ENCODE measurements around the gene AVPI1. TPM values are rescaled to one million over a fixed set of nuclear protein-coding genes. Genes with fewer than 3 reads are reported as not detected.
A peak's percentile ranks its signal among the peaks of the same experiment; 100 is the strongest.

AVPI1 gene
- total RNA-seq, 1 donor from 2014 or later = 2.6 TPM

DNA sequence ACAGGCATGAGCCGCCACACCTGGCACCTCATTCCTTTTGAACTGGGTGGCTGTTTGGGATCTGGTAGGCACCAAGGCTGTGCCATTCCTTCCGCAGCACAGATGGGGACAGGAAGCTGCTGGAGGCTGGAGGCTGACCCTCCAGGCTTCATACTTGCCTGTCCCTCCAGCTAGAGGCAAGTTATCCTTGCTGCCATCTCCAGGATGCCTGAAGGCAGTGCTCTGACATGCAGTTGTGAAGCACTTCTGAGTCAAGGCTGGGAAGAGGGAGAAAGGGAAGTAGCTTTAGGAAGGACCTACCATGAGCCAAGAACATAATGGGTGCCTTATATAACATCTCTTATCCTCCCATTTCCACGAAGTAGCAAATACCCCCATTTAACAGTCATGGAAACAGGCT is 36.0 kb upstream of the AVPI1 start:
- no peaks in the 10 kb centered on the region for H3K27me3 ChIP-seq
- H3K27me3 Mint-ChIP-seq (ENCODE audit: insufficient read depth, low read depth) = peaks cover 6% of the 10 kb centered on the region
- H3K9me3 ChIP-seq (ENCODE audit: low read depth) = no peaks in the 10 kb centered on the region
- peaks cover 16% of the 10 kb centered on the region for H3K4me1 Mint-ChIP-seq
- H3K27ac ChIP-seq = no peak overlapping the region
- H3K4me1 ChIP-seq = peaks cover 21% of the 10 kb centered on the region
- no peaks in the 10 kb centered on the region for H3K9me3 Mint-ChIP-seq
- H3F3A ChIP-seq (ENCODE audit: low read depth) = peaks cover 19% of the 10 kb centered on the region
- H3K4me3 ChIP-seq = no peak overlapping the region
- H3K36me3 ChIP-seq = no peaks in the 10 kb centered on the region
- no peak for DNase-seq (ENCODE audit: low spot score)
- no peak overlapping the region for H3K27ac Mint-ChIP-seq
- H3K4me2 ChIP-seq = no peak overlapping the region
- H3K36me3 Mint-ChIP-seq = peaks cover under 1% of the 10 kb centered on the region
- no peaks in the 10 kb centered on the region for H4K20me1 ChIP-seq (ENCODE audit: low read depth)
- no peak overlapping the region for H3K4me3 Mint-ChIP-seq
- no peak overlapping the region for H2AFZ ChIP-seq (replicated peaks)
- H3K9ac ChIP-seq = no peak overlapping the region
- no peaks in the 10 kb centered on the region for H3K79me2 ChIP-seq (ENCODE audit: low read depth)
- no peak for TF ChIP-seq EZH2phosphoT487 (IDR thresholded peaks at IDR 0.05)

DNA sequence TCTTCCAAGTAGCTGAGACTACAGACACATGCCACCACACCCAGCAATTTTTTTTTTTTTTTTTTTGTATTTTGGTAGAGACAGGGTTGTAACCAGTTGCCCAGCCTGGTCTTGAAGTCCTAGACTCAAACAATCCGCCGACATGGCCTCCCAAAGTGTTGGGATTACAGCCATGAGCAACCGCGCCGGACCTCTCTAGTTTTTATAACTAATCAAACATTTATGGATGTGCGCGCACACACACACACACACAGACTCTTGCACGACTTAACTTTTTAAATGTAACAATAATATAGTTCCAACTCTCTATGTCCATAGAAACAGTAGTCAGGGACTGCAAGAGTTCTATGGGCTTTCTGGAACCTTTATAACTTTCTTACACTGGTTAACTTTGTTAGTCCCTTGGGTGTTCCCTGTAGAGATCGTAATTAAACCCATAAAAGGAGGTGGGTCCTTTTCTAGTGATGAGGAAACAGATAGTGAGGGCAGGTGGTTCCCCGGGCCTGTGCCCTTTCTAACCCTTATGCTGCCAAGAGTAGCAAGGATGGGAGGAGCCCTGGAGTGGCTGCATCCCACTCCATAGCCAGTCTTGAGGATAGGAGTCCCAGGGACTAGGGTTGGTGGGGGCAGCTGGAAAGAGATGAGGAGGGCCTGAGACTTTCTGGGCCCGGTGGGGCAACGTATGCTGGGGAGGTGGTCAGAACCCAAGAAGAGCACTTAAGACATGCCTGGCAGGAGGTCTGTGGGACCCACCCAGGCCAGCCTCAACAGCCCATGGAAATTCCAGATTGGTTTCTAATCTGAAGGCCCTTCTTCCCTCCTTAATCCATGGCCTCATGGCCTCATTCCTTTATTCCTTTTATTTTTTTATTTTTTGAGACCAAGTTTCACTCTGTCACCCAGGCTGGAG is 35.1 kb upstream of the AVPI1 start:
- no peak overlapping the region for H3K9ac ChIP-seq
- no peak overlapping the region for H2AFZ ChIP-seq (replicated peaks)

DNA sequence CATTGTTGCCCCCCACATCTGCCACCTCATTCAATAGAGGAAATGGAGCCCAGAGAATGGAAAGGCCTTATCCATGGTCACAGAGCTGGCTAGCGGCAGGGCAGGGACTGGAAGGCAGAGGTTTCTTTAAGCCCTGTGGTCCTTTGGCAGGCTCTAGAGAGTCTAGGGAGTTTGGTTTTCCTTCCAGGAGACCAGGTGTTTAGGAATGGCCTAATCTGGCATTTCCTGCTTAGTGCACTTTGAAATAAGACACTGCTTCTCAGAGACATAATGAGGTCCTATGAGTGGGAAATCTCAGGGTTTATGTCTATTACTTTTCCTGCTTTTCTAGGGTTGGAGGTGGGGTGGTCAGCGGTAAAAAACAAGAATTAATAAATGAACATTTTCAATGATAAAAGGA is 32.6 kb upstream of the AVPI1 start:
- Histone ChIP-seq H3K79me2 (ENCODE audit: low read depth) (peaks cover 26% of the 10 kb centered on the region), H3K4me1 (peaks cover 40% of the 10 kb centered on the region), H3K27me3 (no peaks in the 10 kb centered on the region), H3F3A (ENCODE audit: low read depth) (peaks cover 35% of the 10 kb centered on the region), H3K9me3 (ENCODE audit: low read depth) (no peaks in the 10 kb centered on the region), H3K4me3 (no peak overlapping the region), H4K20me1 (ENCODE audit: low read depth) (peaks cover 14% of the 10 kb centered on the region), H3K27ac (no peak overlapping the region), H3K36me3 (no peaks in the 10 kb centered on the region), H3K4me2 (peak overlapping the region; percentile 28), H3K9ac (no peak overlapping the region), H2AFZ (replicated peaks) (no peak overlapping the region)
- H3K27ac Mint-ChIP-seq = no peak overlapping the region
- peaks cover 34% of the 10 kb centered on the region for H3K4me1 Mint-ChIP-seq
- H3K9me3 Mint-ChIP-seq = no peaks in the 10 kb centered on the region
- TF ChIP-seq, protein P1, sequence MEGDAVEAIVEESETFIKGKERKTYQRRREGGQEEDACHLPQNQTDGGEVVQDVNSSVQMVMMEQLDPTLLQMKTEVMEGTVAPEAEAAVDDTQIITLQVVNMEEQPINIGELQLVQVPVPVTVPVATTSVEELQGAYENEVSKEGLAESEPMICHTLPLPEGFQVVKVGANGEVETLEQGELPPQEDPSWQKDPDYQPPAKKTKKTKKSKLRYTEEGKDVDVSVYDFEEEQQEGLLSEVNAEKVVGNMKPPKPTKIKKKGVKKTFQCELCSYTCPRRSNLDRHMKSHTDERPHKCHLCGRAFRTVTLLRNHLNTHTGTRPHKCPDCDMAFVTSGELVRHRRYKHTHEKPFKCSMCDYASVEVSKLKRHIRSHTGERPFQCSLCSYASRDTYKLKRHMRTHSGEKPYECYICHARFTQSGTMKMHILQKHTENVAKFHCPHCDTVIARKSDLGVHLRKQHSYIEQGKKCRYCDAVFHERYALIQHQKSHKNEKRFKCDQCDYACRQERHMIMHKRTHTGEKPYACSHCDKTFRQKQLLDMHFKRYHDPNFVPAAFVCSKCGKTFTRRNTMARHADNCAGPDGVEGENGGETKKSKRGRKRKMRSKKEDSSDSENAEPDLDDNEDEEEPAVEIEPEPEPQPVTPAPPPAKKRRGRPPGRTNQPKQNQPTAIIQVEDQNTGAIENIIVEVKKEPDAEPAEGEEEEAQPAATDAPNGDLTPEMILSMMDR (IDR thresholded peaks at IDR 0.05) = no peak
- TF ChIP-seq EZH2phosphoT487 (IDR thresholded peaks at IDR 0.05) (no peak), EZH2 (IDR thresholded peaks at IDR 0.05) (no peak)
- peaks cover 1% of the 10 kb centered on the region for H3K36me3 Mint-ChIP-seq
- H3K4me3 Mint-ChIP-seq = no peak overlapping the region
- DNase-seq (ENCODE audit: low spot score) = no peak
- peaks cover 4% of the 10 kb centered on the region for H3K27me3 Mint-ChIP-seq (ENCODE audit: insufficient read depth, low read depth)

More for the DNA sequence above, 35.1 kb upstream of the AVPI1 start:
- H3K4me1 Mint-ChIP-seq = peaks cover 17% of the 10 kb centered on the region
- no peaks in the 10 kb centered on the region for H3K36me3 ChIP-seq
- TF ChIP-seq EZH2 (IDR thresholded peaks at IDR 0.05) = no peak
- no peak for TF ChIP-seq EZH2phosphoT487 (IDR thresholded peaks at IDR 0.05)
- TF ChIP-seq, protein P1 (IDR thresholded peaks at IDR 0.05) = no peak
- H3K36me3 Mint-ChIP-seq = peaks cover 1% of the 10 kb centered on the region
- H3K9me3 Mint-ChIP-seq = no peaks in the 10 kb centered on the region
- no peak overlapping the region for H3K27ac ChIP-seq
- H3K4me1 ChIP-seq = peaks cover 26% of the 10 kb centered on the region
- no peak overlapping the region for H3K4me2 ChIP-seq
- no peak for DNase-seq (ENCODE audit: low spot score)
- H3K9me3 ChIP-seq (ENCODE audit: low read depth) = no peaks in the 10 kb centered on the region
- peaks cover 6% of the 10 kb centered on the region for H3K27me3 Mint-ChIP-seq (ENCODE audit: insufficient read depth, low read depth)
- no peak overlapping the region for H3K4me3 ChIP-seq
- no peaks in the 10 kb centered on the region for H3K27me3 ChIP-seq
- no peak overlapping the region for H3K27ac Mint-ChIP-seq
- H4K20me1 ChIP-seq (ENCODE audit: low read depth) = peaks cover 4% of the 10 kb centered on the region
- H3K4me3 Mint-ChIP-seq = no peak overlapping the region
- peaks cover 22% of the 10 kb centered on the region for H3F3A ChIP-seq (ENCODE audit: low read depth)
- peaks cover 3% of the 10 kb centered on the region for H3K79me2 ChIP-seq (ENCODE audit: low read depth)

DNA sequence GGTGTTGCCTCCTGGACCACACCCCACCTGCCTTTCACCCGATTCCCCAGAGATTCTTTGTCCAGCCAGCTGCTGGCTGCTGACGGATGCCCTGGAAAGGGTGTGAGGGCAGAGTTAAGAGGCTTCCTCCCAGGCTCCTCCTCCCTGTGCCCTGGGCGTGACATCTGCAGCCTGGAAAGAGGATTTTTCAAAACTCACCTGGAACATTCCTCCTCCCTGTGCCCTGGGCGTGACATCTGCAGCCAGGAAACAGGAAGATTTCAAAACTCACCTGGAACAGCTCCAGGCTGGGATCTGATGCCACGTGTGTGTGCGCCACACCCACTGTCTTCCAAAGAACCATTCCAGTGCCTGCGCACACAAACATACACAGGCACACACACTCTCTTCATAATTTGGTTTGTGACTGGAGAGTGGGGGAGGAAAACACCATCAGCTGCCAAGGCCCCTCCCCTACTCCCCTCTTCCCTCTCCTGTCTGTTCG is 31.7 kb upstream of the AVPI1 start:
- Histone ChIP-seq H4K20me1 (ENCODE audit: low read depth) (peaks cover 14% of the 10 kb centered on the region), H3K9ac (no peak overlapping the region), H3F3A (ENCODE audit: low read depth) (peaks cover 43% of the 10 kb centered on the region), H3K4me1 (peaks cover 40% of the 10 kb centered on the region), H2AFZ (replicated peaks) (peak overlapping the region; percentile 31), H3K27me3 (no peaks in the 10 kb centered on the region), H3K9me3 (ENCODE audit: low read depth) (no peaks in the 10 kb centered on the region), H3K4me3 (no peak overlapping the region), H3K79me2 (ENCODE audit: low read depth) (peaks cover 26% of the 10 kb centered on the region), H3K4me2 (peak overlapping the region; percentile 60), H3K36me3 (no peaks in the 10 kb centered on the region), H3K27ac (peak overlapping the region; percentile 73)
- peak; percentile 48 for DNase-seq (ENCODE audit: low spot score)
- Mint-ChIP-seq H3K36me3 (peaks cover 1% of the 10 kb centered on the region), H3K27ac (peak overlapping the region; percentile 20), H3K4me1 (peaks cover 36% of the 10 kb centered on the region), H3K27me3 (ENCODE audit: insufficient read depth, low read depth) (peaks cover 4% of the 10 kb centered on the region), H3K9me3 (no peaks in the 10 kb centered on the region), H3K4me3 (no peak overlapping the region)
- TF ChIP-seq EZH2phosphoT487 (IDR thresholded peaks at IDR 0.05) (no peak), EZH2 (IDR thresholded peaks at IDR 0.05) (no peak)
- TF ChIP-seq, protein P1 (IDR thresholded peaks at IDR 0.05) = no peak
